ENCODE results near the gene PSD4. TPM values are rescaled to one million over a fixed set of nuclear protein-coding genes. Genes with fewer than 3 reads are reported as not detected.

Gene PSD4
- total and polyA plus RNA-seq, 2 of the 4 experiments (the other 2 are of a cell fraction) = 0.36 to 0.70 TPM

DNA sequence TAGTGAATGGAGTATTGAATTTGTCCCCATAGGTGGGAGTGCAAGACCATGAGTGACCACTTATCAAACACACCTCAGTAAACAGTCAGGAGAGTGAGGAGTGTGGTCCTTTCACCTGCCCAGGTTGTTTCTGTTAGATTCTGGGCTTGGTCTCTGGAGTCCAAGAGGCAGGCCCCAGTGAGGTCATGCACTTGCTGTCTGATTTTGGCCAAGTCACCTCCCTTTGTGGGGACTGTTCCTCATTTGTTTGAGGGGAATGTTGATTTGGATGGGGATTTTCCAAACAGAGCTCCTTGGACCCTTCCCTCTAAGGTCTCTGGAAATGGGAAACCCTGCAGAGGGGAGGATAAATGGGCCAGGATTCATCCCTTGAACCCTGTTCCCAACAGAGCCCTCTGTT lies 39.1 kb upstream of the PSD4 start:
- Histone ChIP-seq H3K36me3 (ENCODE audit: control insufficient read depth, insufficient read depth, low read length) (no peaks in the 10 kb centered on the region), H2AFZ (replicated peaks; ENCODE audit: low read length, poor library complexity) (no peak overlapping the region), H3K18ac (ENCODE audit: low read depth, low read length) (no peak overlapping the region), H3K4me2 (ENCODE audit: low read depth, low read length) (no peak overlapping the region), H3K14ac (replicated peaks; ENCODE audit: low read depth, low read length) (no peak overlapping the region), H4K91ac (ENCODE audit: insufficient read depth, low read depth, low read length) (no peak overlapping the region), H3K9me1 (ENCODE audit: insufficient read depth, low read length) (no peaks in the 10 kb centered on the region), H4K8ac (ENCODE audit: low read depth in 2 of 2, low read length in 2 of 2) (no peak overlapping the region), H4K5ac (ENCODE audit: low read depth, low read length) (no peak overlapping the region), H3K27ac (ENCODE audit: insufficient read depth, low read length) (no peak overlapping the region), H2BK20ac (ENCODE audit: low read depth, low read length) (no peak overlapping the region), H3K4ac (ENCODE audit: low read depth, low read length) (no peak overlapping the region), H3K56ac (ENCODE audit: extremely low read depth, insufficient read depth, low read length) (no peak overlapping the region), H4K20me1 (ENCODE audit: insufficient read depth, low read length) (no peaks in the 10 kb centered on the region), H3K23ac (ENCODE audit: low read depth, low read length) (no peak overlapping the region), H2AK5ac (ENCODE audit: low read depth, low read length) (no peak overlapping the region), H3K9me3 (ENCODE audit: control insufficient read depth, insufficient read depth, low read length) (no peaks in the 10 kb centered on the region), H2AK9ac (replicated peaks; ENCODE audit: low read depth, low read length, poor library complexity) (no peak overlapping the region), H3K4me3 (ENCODE audit: insufficient read depth, low read depth, low read length) (no peak overlapping the region), H2BK5ac (ENCODE audit: low read depth, low read length, poor library complexity, severe bottlenecking) (no peak overlapping the region), H2BK15ac (ENCODE audit: low read depth, low read length) (no peak overlapping the region), H3K9ac (ENCODE audit: low read depth, low read length) (no peak overlapping the region), H2BK120ac (ENCODE audit: low read depth, low read length) (no peak overlapping the region), H3K4me1 (ENCODE audit: control insufficient read depth, insufficient read depth, low read length) (no peaks in the 10 kb centered on the region), H3K27me3 (ENCODE audit: control insufficient read depth, insufficient read depth, low read length) (peaks cover 18% of the 10 kb centered on the region), H3K79me1 (ENCODE audit: low read depth in 1 of 2, low read length in 2 of 2) (no peaks in the 10 kb centered on the region)
- dilution Hi-C loops (cut with HindIII; ENCODE audit: low sequenced_read_pairs, unreplicated experiment) (no loop called here), in situ Hi-C loops (cut with MboI; ENCODE audit: low sequenced_read_pairs) (loop anchor here (5.0 kb wide), 1 partner anchor 238 kb away; no protein-coding TSS in a partner anchor), intact Hi-C loops (cut with micrococcal nuclease) (no loop called here)
- no TSS peak for BruUV-seq (replicated peaks)
- ATAC-seq (ENCODE audit: low read depth) (no peak), DNase-seq (no peak)
- CTCF ChIA-PET = interaction anchor here (1.2 kb wide), 1 partner anchor 256 kb away, joined by 4 read pairs; no protein-coding TSS in a partner anchor
- POLR2A ChIA-PET (ENCODE audit: unreplicated experiment) = no interaction called here
- no peak for TF ChIP-seq NFE2L2 (IDR thresholded peaks at IDR 0.05; ENCODE audit: low read depth, low read length)
- no peak for TF ChIP-seq CHD1 (IDR thresholded peaks at IDR 0.05; ENCODE audit: low read depth, low read length)
- no peak for TF ChIP-seq CEBPB (IDR thresholded peaks at IDR 0.05; ENCODE audit: low read depth, low read length)
- TF ChIP-seq, protein P1, sequence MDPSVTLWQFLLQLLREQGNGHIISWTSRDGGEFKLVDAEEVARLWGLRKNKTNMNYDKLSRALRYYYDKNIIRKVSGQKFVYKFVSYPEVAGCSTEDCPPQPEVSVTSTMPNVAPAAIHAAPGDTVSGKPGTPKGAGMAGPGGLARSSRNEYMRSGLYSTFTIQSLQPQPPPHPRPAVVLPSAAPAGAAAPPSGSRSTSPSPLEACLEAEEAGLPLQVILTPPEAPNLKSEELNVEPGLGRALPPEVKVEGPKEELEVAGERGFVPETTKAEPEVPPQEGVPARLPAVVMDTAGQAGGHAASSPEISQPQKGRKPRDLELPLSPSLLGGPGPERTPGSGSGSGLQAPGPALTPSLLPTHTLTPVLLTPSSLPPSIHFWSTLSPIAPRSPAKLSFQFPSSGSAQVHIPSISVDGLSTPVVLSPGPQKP (IDR thresholded peaks at IDR 0.05; ENCODE audit: borderline replicate concordance, low read depth, low read length) = no peak
- TF ChIP-seq RCOR1 (IDR thresholded peaks at IDR 0.05; ENCODE audit: insufficient replicate concordance, low read length) = no peak
- TF ChIP-seq, protein P2, sequence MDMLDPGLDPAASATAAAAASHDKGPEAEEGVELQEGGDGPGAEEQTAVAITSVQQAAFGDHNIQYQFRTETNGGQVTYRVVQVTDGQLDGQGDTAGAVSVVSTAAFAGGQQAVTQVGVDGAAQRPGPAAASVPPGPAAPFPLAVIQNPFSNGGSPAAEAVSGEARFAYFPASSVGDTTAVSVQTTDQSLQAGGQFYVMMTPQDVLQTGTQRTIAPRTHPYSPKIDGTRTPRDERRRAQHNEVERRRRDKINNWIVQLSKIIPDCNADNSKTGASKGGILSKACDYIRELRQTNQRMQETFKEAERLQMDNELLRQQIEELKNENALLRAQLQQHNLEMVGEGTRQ (IDR thresholded peaks at IDR 0.05; ENCODE audit: low read depth, low read length) = no peak
- TF ChIP-seq RFX5 (IDR thresholded peaks at IDR 0.05; ENCODE audit: low read depth, low read length) = no peak
